ENCODE data around the gene NUAK2. TPM values are rescaled to one million over a fixed set of nuclear protein-coding genes. Genes with fewer than 3 reads are reported as not detected.
A peak's percentile ranks its signal among the peaks of the same experiment; 100 is the strongest.
"Not testable (repeated sequence)": the region's sequence is repeated elsewhere in the genome, so short reads cannot be mapped to it uniquely, and the experiment has no call there.

The NUAK2 gene
- total and polyA plus RNA-seq, 9 donors: 1.2 to 53.2 (median 3.2) TPM

GRCh38 chr1:205301205-205301821, 20.2 kb downstream of the NUAK2 start:
- H3K27ac ChIP-seq: no peak overlapping the region
- 3 to 15% (median 4%) methylated on average over 14 of the region's 14 CpGs for WGBS, 3 donors

GRCh38 chr1:205300149-205300548, 21.4 kb downstream of the NUAK2 start:
- Histone ChIP-seq H3K9me3 (no peaks in the 10 kb centered on the region), H3K4me1 (ENCODE audit: insufficient read depth) (peaks cover 10% of the 10 kb centered on the region), H3K27ac (no peak overlapping the region), H3K27me3 (no peaks in the 10 kb centered on the region), H3K4me3 (no peak overlapping the region), H3K36me3 (no peaks in the 10 kb centered on the region)
- WGBS, 3 donors: 81 to 92% (median 87%) methylated on average over 9 of the region's 9 CpGs
- TF ChIP-seq POLR2A (IDR thresholded peaks at IDR 0.05): no peak
- TF ChIP-seq CTCF (IDR thresholded peaks at IDR 0.05): no peak
- no peak for TF ChIP-seq EP300 (IDR thresholded peaks at IDR 0.05)
- DNase-seq: no peak
- intact Hi-C loops (cut with DNase I): no loop called here

More at GRCh38 chr1:205301205-205301821, 20.2 kb downstream of the NUAK2 start:
- no peaks in the 10 kb centered on the region for H3K9me3 ChIP-seq
- peak; percentile 56 to 83 (median 68) for DNase-seq
- H3K4me1 ChIP-seq (ENCODE audit: insufficient read depth): peaks cover 10% of the 10 kb centered on the region
- no peak overlapping the region for H3K4me3 ChIP-seq
- TF ChIP-seq CTCF (IDR thresholded peaks at IDR 0.05) (no peak), EP300 (IDR thresholded peaks at IDR 0.05) (no peak), POLR2A (IDR thresholded peaks at IDR 0.05) (no peak)
- no peaks in the 10 kb centered on the region for H3K27me3 ChIP-seq
- intact Hi-C loops (cut with DNase I): no loop called here
- H3K36me3 ChIP-seq: no peaks in the 10 kb centered on the region

GRCh38 chr1:205298191-205298994, 23.2 kb downstream of the NUAK2 start:
- no peaks in the 10 kb centered on the region for H3K27me3 ChIP-seq
- intact Hi-C loops (cut with DNase I): no loop called here
- H3K9me3 ChIP-seq: no peaks in the 10 kb centered on the region
- H3K4me3 ChIP-seq: no peak overlapping the region
- TF ChIP-seq CTCF (IDR thresholded peaks at IDR 0.05) (no peak), EP300 (IDR thresholded peaks at IDR 0.05) (no peak), POLR2A (IDR thresholded peaks at IDR 0.05) (no peak)
- peaks cover 22% of the 10 kb centered on the region for H3K4me1 ChIP-seq (ENCODE audit: insufficient read depth)
- WGBS, 3 donors: 60 to 70% (median 68%) methylated on average over 9 of the region's 9 CpGs
- DNase-seq: no peak
- no peak overlapping the region for H3K27ac ChIP-seq
- H3K36me3 ChIP-seq: no peaks in the 10 kb centered on the region

GRCh38 chr1:205297546-205298177, 23.9 kb downstream of the NUAK2 start:
- H3K36me3 ChIP-seq; H3K9me3 ChIP-seq; H3K27ac ChIP-seq; H3K4me3 ChIP-seq; H3K27me3 ChIP-seq; intact Hi-C loops (cut with DNase I); DNase-seq: not testable (repeated sequence)
- H3K4me1 ChIP-seq (ENCODE audit: insufficient read depth): peaks cover 22% of the 10 kb centered on the region
- 92 to 99% (median 96%) methylated on average over 5 of the region's 5 CpGs for WGBS, 3 donors

Data from ovary (tissue), 9 donors.